Measurements from ENCODE around the gene SCFD2. TPM values are rescaled to one million over a fixed set of nuclear protein-coding genes. Genes with fewer than 3 reads are reported as not detected.
"Not testable (repeated sequence)": the region's sequence is repeated elsewhere in the genome, so short reads cannot be mapped to it uniquely, and the experiment has no call there.

The SCFD2 gene
- total RNA-seq, 1 donor from 2014 or later = 18.6 TPM

- H3K36me3 Mint-ChIP-seq (ENCODE audit: low read depth) = no peaks in the 10 kb centered on the region
- no peak for DNase-seq (ENCODE audit: low read depth, low spot score)
- H3K4me3 Mint-ChIP-seq = no peak overlapping the region
- TF ChIP-seq, protein P1, sequence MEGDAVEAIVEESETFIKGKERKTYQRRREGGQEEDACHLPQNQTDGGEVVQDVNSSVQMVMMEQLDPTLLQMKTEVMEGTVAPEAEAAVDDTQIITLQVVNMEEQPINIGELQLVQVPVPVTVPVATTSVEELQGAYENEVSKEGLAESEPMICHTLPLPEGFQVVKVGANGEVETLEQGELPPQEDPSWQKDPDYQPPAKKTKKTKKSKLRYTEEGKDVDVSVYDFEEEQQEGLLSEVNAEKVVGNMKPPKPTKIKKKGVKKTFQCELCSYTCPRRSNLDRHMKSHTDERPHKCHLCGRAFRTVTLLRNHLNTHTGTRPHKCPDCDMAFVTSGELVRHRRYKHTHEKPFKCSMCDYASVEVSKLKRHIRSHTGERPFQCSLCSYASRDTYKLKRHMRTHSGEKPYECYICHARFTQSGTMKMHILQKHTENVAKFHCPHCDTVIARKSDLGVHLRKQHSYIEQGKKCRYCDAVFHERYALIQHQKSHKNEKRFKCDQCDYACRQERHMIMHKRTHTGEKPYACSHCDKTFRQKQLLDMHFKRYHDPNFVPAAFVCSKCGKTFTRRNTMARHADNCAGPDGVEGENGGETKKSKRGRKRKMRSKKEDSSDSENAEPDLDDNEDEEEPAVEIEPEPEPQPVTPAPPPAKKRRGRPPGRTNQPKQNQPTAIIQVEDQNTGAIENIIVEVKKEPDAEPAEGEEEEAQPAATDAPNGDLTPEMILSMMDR (conservative IDR thresholded peaks at IDR 0.05) = no peak
- H3K27ac Mint-ChIP-seq (ENCODE audit: unreplicated experiment) = no peak overlapping the region
- H3K27me3 Mint-ChIP-seq (ENCODE audit: low read depth) = no peaks in the 10 kb centered on the region
- no peaks in the 10 kb centered on the region for H3K9me3 Mint-ChIP-seq
- H3K4me1 Mint-ChIP-seq = peaks cover 12% of the 10 kb centered on the region
These were observed 325.0 kb downstream of the SCFD2 start for GRCh38 chr4:53040851-53041250.

GRCh38 chr4:53040459-53040815 is 325.4 kb downstream of the SCFD2 start:
- peaks cover 12% of the 10 kb centered on the region for H3K4me1 Mint-ChIP-seq
- H3K36me3 Mint-ChIP-seq (ENCODE audit: low read depth) = peaks cover 3% of the 10 kb centered on the region
- no peak overlapping the region for H3K27ac Mint-ChIP-seq (ENCODE audit: unreplicated experiment)
- TF ChIP-seq, protein P1 (conservative IDR thresholded peaks at IDR 0.05) = no peak
- H3K4me3 Mint-ChIP-seq = no peak overlapping the region
- no peaks in the 10 kb centered on the region for H3K27me3 Mint-ChIP-seq (ENCODE audit: low read depth)
- H3K9me3 Mint-ChIP-seq = peaks cover 2% of the 10 kb centered on the region
- DNase-seq (ENCODE audit: low read depth, low spot score) = no peak

- H3K36me3 Mint-ChIP-seq (ENCODE audit: low read depth) = peaks cover 3% of the 10 kb centered on the region
- TF ChIP-seq, protein P1 (conservative IDR thresholded peaks at IDR 0.05) = no peak
- H3K4me3 Mint-ChIP-seq = no peak overlapping the region
- H3K27ac Mint-ChIP-seq (ENCODE audit: unreplicated experiment) = no peak overlapping the region
- peaks cover 12% of the 10 kb centered on the region for H3K4me1 Mint-ChIP-seq
- no peaks in the 10 kb centered on the region for H3K27me3 Mint-ChIP-seq (ENCODE audit: low read depth)
- DNase-seq (ENCODE audit: low read depth, low spot score) = no peak
- H3K9me3 Mint-ChIP-seq = peaks cover 4% of the 10 kb centered on the region
These were observed 326.0 kb downstream of the SCFD2 start for GRCh38 chr4:53039741-53040458.

DNA sequence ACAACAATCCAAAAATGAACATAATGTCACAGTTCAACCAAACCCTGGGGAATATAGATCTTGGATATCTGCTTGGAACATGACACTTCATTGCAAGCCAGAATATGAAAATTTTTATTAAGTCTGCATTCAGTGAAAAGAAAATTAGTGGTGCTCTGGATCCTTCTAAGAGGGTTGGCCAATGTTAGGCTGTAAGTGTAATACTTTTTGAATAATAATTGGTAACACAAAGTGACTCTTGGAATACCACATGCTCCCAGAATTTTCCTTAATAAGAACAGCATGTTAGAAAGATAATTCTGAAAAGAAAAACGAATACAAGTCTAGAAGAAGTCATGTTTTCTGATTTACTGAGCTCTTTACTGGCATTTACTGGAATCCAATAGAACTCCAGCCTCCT is 328.0 kb downstream of the SCFD2 start:
- DNase-seq (ENCODE audit: low read depth, low spot score) = no peak
- Mint-ChIP-seq H3K4me3 (no peak overlapping the region), H3K9me3 (peaks cover 13% of the 10 kb centered on the region), H3K27ac (ENCODE audit: unreplicated experiment) (no peak overlapping the region), H3K4me1 (peaks cover under 1% of the 10 kb centered on the region), H3K36me3 (ENCODE audit: low read depth) (peaks cover 13% of the 10 kb centered on the region), H3K27me3 (ENCODE audit: low read depth) (no peaks in the 10 kb centered on the region)
- TF ChIP-seq, protein P1 (conservative IDR thresholded peaks at IDR 0.05) = no peak

- not testable (repeated sequence) for H3K27ac Mint-ChIP-seq (ENCODE audit: unreplicated experiment); H3K4me3 Mint-ChIP-seq; H3K4me1 Mint-ChIP-seq; H3K27me3 Mint-ChIP-seq (ENCODE audit: low read depth); DNase-seq (ENCODE audit: low read depth, low spot score)
- peaks cover 20% of the 10 kb centered on the region for H3K36me3 Mint-ChIP-seq (ENCODE audit: low read depth)
- H3K9me3 Mint-ChIP-seq = peaks cover 18% of the 10 kb centered on the region
These were observed 333.0 kb downstream of the SCFD2 start for GRCh38 chr4:53032908-53033307.

- peaks cover 22% of the 10 kb centered on the region for H3K4me1 Mint-ChIP-seq
- TF ChIP-seq, protein P1 (conservative IDR thresholded peaks at IDR 0.05) = no peak
- no peak overlapping the region for H3K4me3 Mint-ChIP-seq
- H3K27me3 Mint-ChIP-seq (ENCODE audit: low read depth) = no peaks in the 10 kb centered on the region
- no peaks in the 10 kb centered on the region for H3K36me3 Mint-ChIP-seq (ENCODE audit: low read depth)
- H3K9me3 Mint-ChIP-seq = no peaks in the 10 kb centered on the region
- DNase-seq (ENCODE audit: low read depth, low spot score) = no peak
- no peak overlapping the region for H3K27ac Mint-ChIP-seq (ENCODE audit: unreplicated experiment)
These were observed 339.6 kb downstream of the SCFD2 start for GRCh38 chr4:53026233-53026632.
